Endothelial cell (in vitro differentiated cells): ENCODE data around the gene PPP1R14C. TPM values are rescaled to one million over a fixed set of nuclear protein-coding genes. Genes with fewer than 3 reads are reported as not detected.

ENCODE experiments used
- DNase-seq: peaks from one replicate; pipeline ENCODE4 v3.0.0; 2021; ENCODE audit warnings: low spot score
- H3K27ac Mint-ChIP-seq: one replicate; pipeline ENCODE4 v1.8.0; 2021; ENCODE audit warnings: mixed read lengths, inconsistent platforms; ENCODE audit not compliant: unreplicated experiment
- H3K27me3 Mint-ChIP-seq: one replicate; pipeline ENCODE4 v1.8.0; 2021; ENCODE audit warnings: mild to moderate bottlenecking, moderate library complexity, mixed read lengths, inconsistent platforms; ENCODE audit not compliant: unreplicated experiment
- H3K36me3 Mint-ChIP-seq: one replicate; pipeline ENCODE4 v1.8.0; 2021; ENCODE audit warnings: mild to moderate bottlenecking, low read depth, mixed read lengths, inconsistent platforms; ENCODE audit not compliant: unreplicated experiment
- H3K4me1 Mint-ChIP-seq: one replicate; pipeline ENCODE4 v1.8.0; 2021; ENCODE audit warnings: mild to moderate bottlenecking, mixed read lengths, inconsistent platforms; ENCODE audit not compliant: unreplicated experiment
- H3K4me3 Mint-ChIP-seq: one replicate; pipeline ENCODE4 v1.8.0; 2021; ENCODE audit warnings: mild to moderate bottlenecking, mixed read lengths, inconsistent platforms; ENCODE audit not compliant: unreplicated experiment
- H3K9me3 Mint-ChIP-seq: one replicate; pipeline ENCODE4 v1.8.0; 2021; ENCODE audit warnings: mixed read lengths, inconsistent platforms; ENCODE audit not compliant: unreplicated experiment
- CTCF ChIP-seq: fragments of 200-600 bp; sonication (generic); IDR thresholded peaks from one replicate; pipeline ENCODE4 v1.5.0; 2021; ENCODE audit warnings: antibody characterized with exemption; ENCODE audit not compliant: unreplicated experiment
- total RNA-seq: library from RNA; stranded (reverse); fragmentation: NEBNext Ultra II Directional; extraction: Animal tissue kit (Norgen Biotek cat#: 25700); gene quantifications from one replicate; pipeline ENCODE4 v1.2.1, GENCODE V29; 2021; ENCODE audit not compliant: unreplicated experiment

The PPP1R14C gene
- total RNA-seq, 1 donor from 2014 or later, result 2.5 TPM

DNA sequence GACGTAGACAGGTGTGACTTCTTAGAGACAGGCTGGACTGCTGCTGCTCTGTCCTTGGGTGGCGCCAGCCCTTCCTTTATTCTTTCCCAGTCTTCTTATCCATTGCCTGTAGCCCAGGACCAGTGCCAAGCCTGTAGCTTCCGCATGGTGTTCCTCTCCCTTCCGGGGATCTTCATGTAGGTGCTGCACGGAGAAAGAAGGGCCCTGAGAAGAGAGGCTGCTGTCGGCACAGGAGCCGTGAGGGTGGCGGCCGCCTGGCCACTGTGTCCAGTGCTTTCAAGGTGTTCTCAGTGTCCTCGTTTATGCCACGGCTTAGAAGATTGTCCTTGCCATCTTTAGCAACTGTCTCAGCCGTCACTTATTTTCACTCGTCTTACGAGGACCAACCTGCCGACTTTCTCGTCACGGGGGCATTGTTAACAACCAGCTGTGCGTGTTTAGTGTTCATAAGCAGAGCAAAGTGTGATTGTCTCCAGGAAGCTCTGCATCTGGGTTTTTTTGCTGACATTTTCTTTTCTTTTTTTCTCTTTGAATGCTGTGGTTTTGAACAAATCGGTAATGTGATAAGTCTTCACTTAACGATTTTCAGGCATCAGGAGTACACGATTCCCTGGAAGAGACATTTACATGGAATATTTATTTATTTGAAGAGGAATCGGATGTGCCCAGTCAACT is 61.2 kb downstream of the PPP1R14C start:
- no peaks in the 10 kb centered on the region for H3K9me3 Mint-ChIP-seq
- no peak overlapping the region for H3K4me3 Mint-ChIP-seq
- no peaks in the 10 kb centered on the region for H3K36me3 Mint-ChIP-seq
- no peak for DNase-seq
- H3K4me1 Mint-ChIP-seq, result no peaks in the 10 kb centered on the region
- no peak for TF ChIP-seq CTCF
- no peak overlapping the region for H3K27ac Mint-ChIP-seq
- peaks cover 1% of the 10 kb centered on the region for H3K27me3 Mint-ChIP-seq

DNA sequence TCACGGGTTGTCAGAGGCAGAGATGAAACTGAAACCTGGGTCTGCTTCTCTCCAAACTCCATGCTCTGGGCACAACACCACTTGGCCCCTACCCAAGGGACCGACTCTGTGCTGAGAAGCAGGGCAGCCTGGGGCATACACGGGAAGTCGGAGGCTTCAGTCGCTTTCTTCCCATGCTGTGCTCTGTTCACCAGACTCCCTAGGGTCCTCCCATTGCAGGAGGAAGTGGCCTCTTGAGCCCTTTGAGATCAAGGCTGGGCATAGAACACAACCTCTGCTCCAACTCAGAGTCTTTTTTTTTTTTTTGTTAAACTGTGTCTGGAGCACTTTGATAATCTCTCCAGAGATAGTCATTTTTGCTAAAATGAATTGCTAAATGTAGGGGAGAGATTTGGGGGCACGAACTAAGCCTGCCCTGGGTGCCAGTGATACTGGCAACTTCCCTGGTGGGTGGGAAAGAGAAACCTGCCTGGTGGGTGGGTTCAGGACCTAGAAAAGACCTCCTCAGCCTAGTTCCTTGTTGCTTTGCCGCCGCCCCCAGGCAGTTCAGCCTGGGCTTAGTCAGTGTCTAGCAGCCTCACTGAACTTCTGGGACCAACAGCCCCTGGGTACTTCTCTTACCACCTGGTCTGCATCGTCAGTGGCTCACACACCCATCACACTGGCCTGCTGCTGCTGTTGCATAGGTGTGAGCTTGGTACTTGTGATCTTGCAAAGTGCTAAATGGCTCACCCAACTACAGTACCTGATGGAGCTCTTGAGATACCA is 62.0 kb downstream of the PPP1R14C start:
- H3K27me3 Mint-ChIP-seq, result peaks cover 1% of the 10 kb centered on the region
- no peak for TF ChIP-seq CTCF
- H3K4me1 Mint-ChIP-seq, result no peaks in the 10 kb centered on the region
- no peak overlapping the region for H3K27ac Mint-ChIP-seq
- H3K4me3 Mint-ChIP-seq, result no peak overlapping the region
- no peak for DNase-seq
- H3K36me3 Mint-ChIP-seq, result no peaks in the 10 kb centered on the region
- H3K9me3 Mint-ChIP-seq, result no peaks in the 10 kb centered on the region

GRCh38 chr6:150207931-150208570 is 65.2 kb downstream of the PPP1R14C start:
- H3K4me1 Mint-ChIP-seq, result no peaks in the 10 kb centered on the region

DNA sequence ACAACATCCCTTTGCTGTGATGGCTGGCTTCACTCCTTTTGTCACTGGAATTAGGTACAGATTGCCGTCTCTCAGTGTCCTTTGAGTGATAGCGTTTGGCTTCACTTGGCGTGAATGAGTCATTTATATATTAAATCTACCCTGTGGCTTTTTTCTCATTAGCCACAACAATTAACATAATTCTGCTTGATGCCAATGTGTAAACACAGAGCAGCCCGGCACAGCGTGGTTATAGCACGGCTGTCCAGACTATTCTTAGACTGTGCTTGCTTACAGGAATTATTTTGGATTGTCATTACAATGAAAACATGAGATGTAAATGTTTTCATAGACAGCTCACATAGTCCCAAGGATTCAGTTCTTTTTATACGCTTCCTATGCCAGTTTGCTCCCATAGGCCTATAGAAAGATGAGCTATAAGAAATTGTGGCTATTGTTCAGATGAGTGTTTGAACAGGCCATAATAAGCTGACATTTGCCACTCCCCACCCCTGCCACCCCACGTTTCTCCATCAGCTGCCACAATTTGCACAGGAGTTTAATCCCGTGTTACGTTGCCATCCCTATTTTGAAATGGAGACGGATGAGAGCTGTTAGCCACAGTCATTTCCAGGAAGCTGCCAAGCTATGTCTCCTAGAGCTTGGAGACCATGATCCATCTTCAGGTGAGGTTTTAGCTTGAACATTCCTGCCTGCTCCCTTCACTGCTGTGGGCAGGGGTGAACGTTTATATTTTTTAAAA is 65.9 kb downstream of the PPP1R14C start:
- H3K9me3 Mint-ChIP-seq, result no peaks in the 10 kb centered on the region
- no peak for TF ChIP-seq CTCF
- no peak overlapping the region for H3K4me3 Mint-ChIP-seq
- no peaks in the 10 kb centered on the region for H3K36me3 Mint-ChIP-seq
- no peak for DNase-seq
- H3K27me3 Mint-ChIP-seq, result peaks cover 4% of the 10 kb centered on the region
- no peak overlapping the region for H3K27ac Mint-ChIP-seq
- no peaks in the 10 kb centered on the region for H3K4me1 Mint-ChIP-seq

More at GRCh38 chr6:150207931-150208570, 65.2 kb downstream of the PPP1R14C start:
- no peak for DNase-seq
- Mint-ChIP-seq H3K27me3 (peaks cover 4% of the 10 kb centered on the region), H3K36me3 (no peaks in the 10 kb centered on the region), H3K27ac (no peak overlapping the region), H3K9me3 (no peaks in the 10 kb centered on the region), H3K4me3 (no peak overlapping the region)
- no peak for TF ChIP-seq CTCF
